ENCODE results near the gene CCL3. TPM values are rescaled to one million over a fixed set of nuclear protein-coding genes. Genes with fewer than 3 reads are reported as not detected.

The CCL3 gene
- total RNA-seq (2022), result not detected in 2 replicates
- Bru-seq, nascent RNA, result not detected
- BruChase-seq, experiment 1, labeled RNA remaining after a 6-hour chase, result not detected
- BruChase-seq, experiment 2, labeled RNA remaining after a 2-hour chase, result not detected
- long read RNA-seq, result 0 reads

DNA sequence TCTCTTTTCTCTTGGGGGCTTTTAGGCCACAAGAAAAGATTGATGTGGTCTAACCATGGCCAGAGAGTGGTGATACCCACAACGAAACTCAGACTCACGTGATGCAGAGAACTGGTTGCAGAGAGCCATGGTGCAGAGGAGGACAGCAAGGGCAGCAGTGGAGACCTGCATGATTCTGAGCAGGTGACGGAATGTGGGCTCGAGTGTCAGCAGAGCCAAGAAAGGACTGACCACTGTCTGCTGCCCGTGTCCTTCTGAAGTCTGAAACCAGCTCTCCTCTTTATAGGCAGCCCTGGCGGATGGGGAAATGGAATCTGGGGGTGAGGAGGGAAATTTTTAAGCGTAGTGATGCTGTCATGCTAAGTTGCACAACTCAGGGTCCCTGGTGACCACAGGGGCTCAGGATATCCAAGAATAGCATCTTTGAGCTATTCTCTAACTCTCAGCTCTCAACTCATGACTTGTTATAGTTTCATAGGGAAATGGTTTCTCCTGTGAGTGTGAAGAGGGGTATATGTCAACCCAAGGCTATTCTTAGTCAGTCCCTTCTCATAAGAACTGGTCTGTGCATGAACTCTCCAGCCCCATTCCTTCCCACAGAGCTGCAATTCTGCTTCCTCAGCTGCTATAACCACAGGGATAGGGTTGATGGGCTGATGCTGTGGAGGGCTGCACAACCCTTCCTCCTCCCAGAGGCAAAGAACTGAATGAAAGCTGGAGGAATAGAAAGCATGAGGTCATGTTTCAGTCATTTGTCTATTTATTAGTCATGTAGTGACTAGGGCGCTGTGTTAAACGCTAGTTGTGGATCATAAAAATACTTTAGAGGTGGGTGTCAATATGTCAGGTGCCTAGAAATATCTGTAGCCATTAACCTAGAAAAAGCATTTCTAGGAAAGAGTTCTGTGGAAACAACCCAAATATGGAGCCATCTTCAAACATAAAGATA lies at the start of gene CCL3:
Gene CCL3 (minus strand): TSS at position 256 of the 949 bp plus-strand sequence. CDS start 85 bp downstream, at position 171.
- Mint-ChIP-seq H3K36me3 (ENCODE audit: insufficient read depth, unreplicated experiment) (peaks cover 4% of the 10 kb centered on the region), H3K4me1 (ENCODE audit: insufficient read depth, unreplicated experiment) (peaks cover 9% of the 10 kb centered on the region), H3K9me3 (ENCODE audit: unreplicated experiment) (no peaks in the 10 kb centered on the region), H3K27me3 (ENCODE audit: insufficient read depth, unreplicated experiment) (peaks cover 95% of the 10 kb centered on the region), H3K27ac (ENCODE audit: low read depth, unreplicated experiment) (no peak within 1 kb of the TSS), H3K4me3 (ENCODE audit: unreplicated experiment) (no peak within 1 kb of the TSS)
- TF ChIP-seq, protein P1, sequence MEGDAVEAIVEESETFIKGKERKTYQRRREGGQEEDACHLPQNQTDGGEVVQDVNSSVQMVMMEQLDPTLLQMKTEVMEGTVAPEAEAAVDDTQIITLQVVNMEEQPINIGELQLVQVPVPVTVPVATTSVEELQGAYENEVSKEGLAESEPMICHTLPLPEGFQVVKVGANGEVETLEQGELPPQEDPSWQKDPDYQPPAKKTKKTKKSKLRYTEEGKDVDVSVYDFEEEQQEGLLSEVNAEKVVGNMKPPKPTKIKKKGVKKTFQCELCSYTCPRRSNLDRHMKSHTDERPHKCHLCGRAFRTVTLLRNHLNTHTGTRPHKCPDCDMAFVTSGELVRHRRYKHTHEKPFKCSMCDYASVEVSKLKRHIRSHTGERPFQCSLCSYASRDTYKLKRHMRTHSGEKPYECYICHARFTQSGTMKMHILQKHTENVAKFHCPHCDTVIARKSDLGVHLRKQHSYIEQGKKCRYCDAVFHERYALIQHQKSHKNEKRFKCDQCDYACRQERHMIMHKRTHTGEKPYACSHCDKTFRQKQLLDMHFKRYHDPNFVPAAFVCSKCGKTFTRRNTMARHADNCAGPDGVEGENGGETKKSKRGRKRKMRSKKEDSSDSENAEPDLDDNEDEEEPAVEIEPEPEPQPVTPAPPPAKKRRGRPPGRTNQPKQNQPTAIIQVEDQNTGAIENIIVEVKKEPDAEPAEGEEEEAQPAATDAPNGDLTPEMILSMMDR (IDR thresholded peaks at IDR 0.05; ENCODE audit: unreplicated experiment), result no peak
- DNase-seq (ENCODE audit: unreplicated experiment), result no peak
- POLR2A ChIA-PET, result no interaction called here
- CTCF ChIA-PET, result interaction anchor here (0.8 kb wide), 1 partner anchor 16 kb away, joined by 3 read pairs; no protein-coding TSS in a partner anchor
- intact Hi-C loops (cut with micrococcal nuclease), result no loop called here
- BruUV-seq (replicated peaks), result no TSS peak

DNA sequence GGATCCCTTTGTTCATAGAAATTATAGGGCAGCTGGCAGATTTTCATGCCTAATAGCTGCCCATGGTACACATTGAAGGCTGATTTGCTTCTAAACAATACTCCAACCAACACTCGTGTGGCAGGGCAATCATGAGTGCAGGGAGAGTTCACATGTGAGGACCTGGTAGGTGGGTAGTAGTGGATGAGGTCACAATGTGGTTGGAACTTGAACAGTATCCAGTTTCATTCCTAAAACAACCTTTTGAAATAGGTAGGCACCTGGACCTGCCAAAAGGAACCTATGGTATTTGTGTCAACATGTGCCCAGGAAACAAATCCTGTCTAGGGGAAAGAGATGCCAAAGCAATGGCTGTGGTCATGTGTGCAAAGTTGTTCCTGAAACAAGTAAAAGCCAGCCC lies 46.5 kb upstream of the CCL3 start:
- intact Hi-C loops (cut with micrococcal nuclease), result loop anchor here (10.0 kb wide), 2 partner anchors 62 to 122 kb away; partner anchors contain the start of gene CCL23
- CTCF ChIA-PET, result interaction anchor here (0.7 to 2.0 kb wide), 5 partner anchors 9 to 155 kb away, joined by 3 to 10 read pairs (median 3); no protein-coding TSS in a partner anchor
- no peak overlapping the region for H3K27ac Mint-ChIP-seq (ENCODE audit: low read depth, unreplicated experiment)

DNA sequence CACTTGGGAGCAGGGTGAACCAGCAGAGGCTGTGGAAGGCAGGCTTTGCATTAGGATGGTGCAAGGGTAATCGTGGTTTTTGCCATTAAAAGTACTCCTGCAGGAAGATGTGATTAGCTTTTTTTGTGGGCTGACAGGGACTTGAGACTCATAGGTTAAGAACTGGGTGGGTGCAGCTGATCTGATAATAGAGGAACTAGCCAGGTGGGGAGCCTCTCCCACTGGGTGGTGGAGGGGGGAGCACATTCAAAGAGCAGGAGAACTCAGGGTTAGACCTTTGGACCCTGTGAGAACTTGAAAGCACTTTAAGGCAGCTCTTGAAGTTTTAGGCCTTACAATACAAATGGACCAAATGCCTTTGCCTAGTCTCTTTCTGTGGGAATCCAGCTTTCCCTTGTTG lies 46.1 kb upstream of the CCL3 start:
- H3K27me3 Mint-ChIP-seq (ENCODE audit: insufficient read depth, unreplicated experiment), result peaks cover 70% of the 10 kb centered on the region
- ChIA-PET POLR2A (no interaction called here), CTCF (interaction anchor here (0.7 to 2.0 kb wide), 4 partner anchors 10 to 154 kb away, joined by 3 to 10 read pairs (median 4); no protein-coding TSS in a partner anchor)
- intact Hi-C loops (cut with micrococcal nuclease), result loop anchor here (10.0 kb wide), 2 partner anchors 61 to 121 kb away; partner anchors contain the start of gene CCL23
- H3K27ac Mint-ChIP-seq (ENCODE audit: low read depth, unreplicated experiment), result no peak overlapping the region
- H3K4me3 Mint-ChIP-seq (ENCODE audit: unreplicated experiment), result no peak overlapping the region
- TF ChIP-seq, protein P1 (IDR thresholded peaks at IDR 0.05; ENCODE audit: unreplicated experiment), result no peak
- H3K36me3 Mint-ChIP-seq (ENCODE audit: insufficient read depth, unreplicated experiment), result no peaks in the 10 kb centered on the region
- BruUV-seq (replicated peaks), result no TSS peak
- DNase-seq (ENCODE audit: unreplicated experiment), result no peak
- H3K4me1 Mint-ChIP-seq (ENCODE audit: insufficient read depth, unreplicated experiment), result no peaks in the 10 kb centered on the region
- H3K9me3 Mint-ChIP-seq (ENCODE audit: unreplicated experiment), result no peaks in the 10 kb centered on the region

More for the DNA sequence above, 46.5 kb upstream of the CCL3 start:
- no peak for DNase-seq (ENCODE audit: unreplicated experiment)
- Mint-ChIP-seq H3K4me1 (ENCODE audit: insufficient read depth, unreplicated experiment) (no peaks in the 10 kb centered on the region), H3K4me3 (ENCODE audit: unreplicated experiment) (no peak overlapping the region), H3K27me3 (ENCODE audit: insufficient read depth, unreplicated experiment) (peaks cover 70% of the 10 kb centered on the region), H3K36me3 (ENCODE audit: insufficient read depth, unreplicated experiment) (no peaks in the 10 kb centered on the region), H3K9me3 (ENCODE audit: unreplicated experiment) (no peaks in the 10 kb centered on the region)
- TF ChIP-seq, protein P1 (IDR thresholded peaks at IDR 0.05; ENCODE audit: unreplicated experiment), result no peak
- BruUV-seq (replicated peaks), result no TSS peak
- POLR2A ChIA-PET, result interaction anchor here (1.1 kb wide), 1 partner anchor 14 kb away, joined by 3 read pairs; no protein-coding TSS in a partner anchor

DNA sequence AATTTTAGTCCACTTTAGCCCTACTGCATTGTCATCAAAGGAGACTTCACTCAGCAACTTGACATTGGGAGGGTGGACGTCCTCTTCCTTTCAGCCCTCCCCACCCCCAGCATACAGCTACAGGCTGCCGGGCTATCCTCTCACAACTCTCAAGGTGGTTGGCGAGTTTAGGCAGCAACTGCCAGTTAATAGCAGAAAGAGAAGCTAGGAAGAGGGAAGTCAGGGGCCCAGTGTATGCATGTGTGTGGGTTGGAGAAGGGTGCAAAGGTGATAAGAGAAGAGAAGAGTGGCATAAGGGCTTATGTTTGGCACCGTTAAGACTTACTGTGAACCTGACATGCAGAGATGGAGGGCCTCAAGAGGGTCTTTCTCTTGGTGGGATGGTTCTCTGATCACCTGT lies 45.5 kb upstream of the CCL3 start:
- DNase-seq (ENCODE audit: unreplicated experiment), result no peak
- intact Hi-C loops (cut with micrococcal nuclease), result loop anchor here (10.0 kb wide), 2 partner anchors 61 to 121 kb away; partner anchors contain the start of gene CCL23
- Mint-ChIP-seq H3K27me3 (ENCODE audit: insufficient read depth, unreplicated experiment) (peaks cover 70% of the 10 kb centered on the region), H3K36me3 (ENCODE audit: insufficient read depth, unreplicated experiment) (no peaks in the 10 kb centered on the region), H3K4me3 (ENCODE audit: unreplicated experiment) (no peak overlapping the region), H3K9me3 (ENCODE audit: unreplicated experiment) (no peaks in the 10 kb centered on the region), H3K27ac (ENCODE audit: low read depth, unreplicated experiment) (no peak overlapping the region), H3K4me1 (ENCODE audit: insufficient read depth, unreplicated experiment) (no peaks in the 10 kb centered on the region)
- TF ChIP-seq, protein P1 (IDR thresholded peaks at IDR 0.05; ENCODE audit: unreplicated experiment), result no peak
- BruUV-seq (replicated peaks), result no TSS peak
- POLR2A ChIA-PET, result no interaction called here
- CTCF ChIA-PET, result interaction anchor here (2.0 to 2.5 kb wide), 2 partner anchors 13 to 166 kb away, joined by 10 to 11 read pairs; no protein-coding TSS in a partner anchor
